ENCODE measurements around the gene GOLGA1.
"Not testable (repeated sequence)": the region's sequence is repeated elsewhere in the genome, so short reads cannot be mapped to it uniquely, and the experiment has no call there.

GOLGA1 gene

GRCh38 chr9:124941679-124942561 is 1.0 kb upstream of the GOLGA1 start:
- peak; percentile 70 for FAIRE-seq
- no peak for DNase-seq (ENCODE audit: insufficient read length, low spot score)

- DNase-seq (ENCODE audit: insufficient read length, low spot score) (no peak), FAIRE-seq (peak; percentile 83)
Measured at GRCh38 chr9:124940521-124940893, 376 bp downstream of the GOLGA1 start.

GRCh38 chr9:124939944-124940343 is 939 bp downstream of the GOLGA1 start:
- DNase-seq (ENCODE audit: insufficient read length, low spot score): no peak
- no peak for FAIRE-seq

GRCh38 chr9:124934290-124934689 is 6.6 kb downstream of the GOLGA1 start:
- FAIRE-seq (peak; percentile 45), DNase-seq (ENCODE audit: insufficient read length, low spot score) (no peak)

GRCh38 chr9:124932333-124932732 is 8.6 kb downstream of the GOLGA1 start:
- no peak for FAIRE-seq
- no peak for DNase-seq (ENCODE audit: insufficient read length, low spot score)

- FAIRE-seq: no peak
Measured at GRCh38 chr9:124929464-124929863, 11.4 kb downstream of the GOLGA1 start.

GRCh38 chr9:124928116-124928515 is 12.8 kb downstream of the GOLGA1 start:
- FAIRE-seq (no peak), DNase-seq (ENCODE audit: insufficient read length, low spot score) (no peak)

More at GRCh38 chr9:124929464-124929863, 11.4 kb downstream of the GOLGA1 start:
- DNase-seq (ENCODE audit: insufficient read length, low spot score): no peak

- not testable (repeated sequence) for FAIRE-seq; DNase-seq (ENCODE audit: insufficient read length, low spot score)
Measured at GRCh38 chr9:124920394-124920793, 20.5 kb downstream of the GOLGA1 start.

- no peak for FAIRE-seq
- DNase-seq (ENCODE audit: insufficient read length, low spot score): no peak
Measured at GRCh38 chr9:124914753-124915405, 26.0 kb downstream of the GOLGA1 start.

GRCh38 chr9:124913378-124913777 is 27.5 kb downstream of the GOLGA1 start:
- DNase-seq (ENCODE audit: insufficient read length, low spot score) (no peak), FAIRE-seq (no peak)

GRCh38 chr9:124911766-124912165 is 29.1 kb downstream of the GOLGA1 start:
- no peak for FAIRE-seq
- no peak for DNase-seq (ENCODE audit: insufficient read length, low spot score)

GRCh38 chr9:124908098-124908497 is 32.8 kb downstream of the GOLGA1 start:
- no peak for FAIRE-seq
- DNase-seq (ENCODE audit: insufficient read length, low spot score): no peak

GRCh38 chr9:124906966-124907365 is 33.9 kb downstream of the GOLGA1 start:
- FAIRE-seq (no peak), DNase-seq (ENCODE audit: insufficient read length, low spot score) (no peak)

- FAIRE-seq: no peak
- no peak for DNase-seq (ENCODE audit: insufficient read length, low spot score)
Measured at GRCh38 chr9:124899845-124900244, 41.0 kb downstream of the GOLGA1 start.

- DNase-seq (ENCODE audit: insufficient read length, low spot score) (no peak), FAIRE-seq (no peak)
Measured at GRCh38 chr9:124897570-124898460, 43.1 kb downstream of the GOLGA1 start.

GRCh38 chr9:124894741-124895170 is 46.1 kb downstream of the GOLGA1 start:
- FAIRE-seq (peak; percentile 23), DNase-seq (ENCODE audit: insufficient read length, low spot score) (no peak)

- FAIRE-seq (no peak), DNase-seq (ENCODE audit: insufficient read length, low spot score) (no peak)
Measured at GRCh38 chr9:124894035-124894740, 46.7 kb downstream of the GOLGA1 start.

GRCh38 chr9:124890179-124890578 is 50.7 kb downstream of the GOLGA1 start:
- DNase-seq (ENCODE audit: insufficient read length, low spot score) (no peak), FAIRE-seq (no peak)

- no peak for FAIRE-seq
- no peak for DNase-seq (ENCODE audit: insufficient read length, low spot score)
Measured at GRCh38 chr9:124889006-124889405, 51.9 kb downstream of the GOLGA1 start.

GRCh38 chr9:124887832-124888231 is 53.1 kb downstream of the GOLGA1 start:
- DNase-seq (ENCODE audit: insufficient read length, low spot score): no peak
- no peak for FAIRE-seq
